Smooth muscle cell (in vitro differentiated cells): ENCODE results near the gene RNF144B. TPM values are rescaled to one million over a fixed set of nuclear protein-coding genes. Genes with fewer than 3 reads are reported as not detected.

Experiments
- DNase-seq: peaks from one replicate; lab custom pipeline; 2025; ENCODE audit not compliant: unreplicated experiment; lab: John Stamatoyannopoulos, UW
- H2AFZ ChIP-seq: fragments of 200-600 bp; sonication (generic); 2 replicates; pipeline ENCODE4 v1.6.0; 2016; ENCODE audit warnings: antibody characterized with exemption, low read depth, mild to moderate bottlenecking
- H3F3A ChIP-seq: fragments of 200-600 bp; sonication (generic); 2 replicates; pipeline ENCODE4 v1.6.0; 2017; ENCODE audit warnings: antibody characterized with exemption, low read depth
- H3K27ac ChIP-seq: fragments of 200-600 bp; sonication (generic); 2 replicates; pipeline ENCODE4 v1.5.1; 2016; ENCODE audit warnings: low read depth, mild to moderate bottlenecking
- H3K27me3 ChIP-seq: fragments of 200-600 bp; sonication (generic); 2 replicates; pipeline ENCODE4 v1.6.1; 2016; ENCODE audit warnings: low read depth, mild to moderate bottlenecking
- H3K36me3 ChIP-seq: fragments of 200-600 bp; sonication (generic); 2 replicates; pipeline ENCODE4 v1.5.1; 2016; ENCODE audit warnings: low read depth
- H3K4me1 ChIP-seq: fragments of 200-600 bp; sonication (generic); 2 replicates; pipeline ENCODE4 v1.5.1; 2016; ENCODE audit warnings: low read depth
- H3K4me2 ChIP-seq: fragments of 200-600 bp; sonication (generic); 2 replicates; pipeline ENCODE4 v1.6.0; 2016; ENCODE audit warnings: mild to moderate bottlenecking
- H3K4me3 ChIP-seq: fragments of 200-600 bp; sonication (generic); 2 replicates; pipeline ENCODE4 v1.5.1; 2016; ENCODE audit warnings: mild to moderate bottlenecking
- H3K79me2 ChIP-seq: fragments of 200-600 bp; sonication (generic); 2 replicates; pipeline ENCODE4 v1.6.0; 2016; ENCODE audit warnings: low read depth, mild to moderate bottlenecking
- H3K9ac ChIP-seq: fragments of 200-600 bp; sonication (generic); 2 replicates; pipeline ENCODE4 v1.6.0; 2016; ENCODE audit warnings: low read depth
- H3K9me3 ChIP-seq: fragments of 200-600 bp; sonication (generic); replicated peaks from 2 replicates; pipeline ENCODE4 v1.5.1; 2016; ENCODE audit warnings: low read depth
- H4K20me1 ChIP-seq: fragments of 200-600 bp; sonication (generic); 2 replicates; pipeline ENCODE4 v1.6.0; 2016; ENCODE audit warnings: low read depth
- CTCF ChIP-seq: fragments of 200-600 bp; sonication (generic); IDR thresholded peaks from 2 replicates; pipeline ENCODE4 v1.5.1; 2017; ENCODE audit warnings: borderline replicate concordance, mild to moderate bottlenecking, antibody characterized with exemption; ENCODE audit not compliant: insufficient read depth, poor library complexity, severe bottlenecking
- WGBS: methylation state at CpG from one replicate; pipeline ENCODE4 v1.1.7; 2016; ENCODE audit warnings: low lambda C conversion rate; 5-methylcytosine and 5-hydroxymethylcytosine counted together
- polyA plus RNA-seq: library from polyadenylated mRNA; unstranded; fragments of >200 nt; fragmentation: Nextera tagmentation; extraction: Ambion mirVana; gene quantifications from 2 replicates; pipeline ENCODE4 v1.2.1, GENCODE V29; 2016
- total RNA-seq: library from RNA; depleted of rRNA; stranded (reverse); fragments of >200 nt; gene quantifications from 2 replicates; pipeline ENCODE4 v1.2.3, GENCODE V29; 2014

Gene RNF144B
- total and polyA plus RNA-seq, 2 experiments from 2014 or later: 3.4 to 10.9 TPM

GRCh38 chr6:18493925-18494324 is 106.8 kb downstream of the RNF144B start:
- no peak overlapping the region for H3K4me2 ChIP-seq
- H3K27ac ChIP-seq: no peak overlapping the region
- no peaks in the 10 kb centered on the region for H3K9me3 ChIP-seq
- no peaks in the 10 kb centered on the region for H3K36me3 ChIP-seq
- no peak for TF ChIP-seq CTCF
- H3F3A ChIP-seq: no peaks in the 10 kb centered on the region
- H2AFZ ChIP-seq: no peak overlapping the region
- no peaks in the 10 kb centered on the region for H3K4me1 ChIP-seq
- no peaks in the 10 kb centered on the region for H3K79me2 ChIP-seq
- H3K9ac ChIP-seq: no peak overlapping the region
- no peak overlapping the region for H3K4me3 ChIP-seq
- no peak for DNase-seq
- WGBS: 65% methylated on average over 2 of the region's 2 CpGs
- no peaks in the 10 kb centered on the region for H4K20me1 ChIP-seq
- H3K27me3 ChIP-seq: no peaks in the 10 kb centered on the region

- Histone ChIP-seq H3K4me2 (no peak overlapping the region), H3K9ac (no peak overlapping the region), H3K36me3 (no peaks in the 10 kb centered on the region), H3K27ac (no peak overlapping the region), H2AFZ (no peak overlapping the region), H3K4me1 (no peaks in the 10 kb centered on the region), H3K79me2 (no peaks in the 10 kb centered on the region), H3F3A (no peaks in the 10 kb centered on the region), H3K9me3 (no peaks in the 10 kb centered on the region), H3K4me3 (no peak overlapping the region), H3K27me3 (no peaks in the 10 kb centered on the region), H4K20me1 (no peaks in the 10 kb centered on the region)
- no peak for TF ChIP-seq CTCF
- 95% methylated on average over 2 of the region's 2 CpGs for WGBS
- no peak for DNase-seq
Measured at GRCh38 chr6:18495236-18495635, 108.1 kb downstream of the RNF144B start.

GRCh38 chr6:18496462-18496861 is 109.3 kb downstream of the RNF144B start:
- TF ChIP-seq CTCF: no peak
- H3K27ac ChIP-seq: no peak overlapping the region
- H3K4me1 ChIP-seq: no peaks in the 10 kb centered on the region
- no peaks in the 10 kb centered on the region for H4K20me1 ChIP-seq
- no peak overlapping the region for H3K4me3 ChIP-seq
- 96% methylated on average over 3 of the region's 3 CpGs for WGBS
- H3F3A ChIP-seq: no peaks in the 10 kb centered on the region
- DNase-seq: no peak
- no peaks in the 10 kb centered on the region for H3K36me3 ChIP-seq
- H3K9me3 ChIP-seq: no peaks in the 10 kb centered on the region
- H3K27me3 ChIP-seq: no peaks in the 10 kb centered on the region
- H3K79me2 ChIP-seq: no peaks in the 10 kb centered on the region
- no peak overlapping the region for H2AFZ ChIP-seq
- H3K9ac ChIP-seq: no peak overlapping the region
- H3K4me2 ChIP-seq: no peak overlapping the region

GRCh38 chr6:18497006-18497405 is 109.9 kb downstream of the RNF144B start:
- Histone ChIP-seq H3K4me3 (no peak overlapping the region), H2AFZ (no peak overlapping the region), H4K20me1 (no peaks in the 10 kb centered on the region), H3K27ac (no peak overlapping the region), H3K36me3 (no peaks in the 10 kb centered on the region), H3K4me2 (no peak overlapping the region), H3K4me1 (no peaks in the 10 kb centered on the region), H3K27me3 (no peaks in the 10 kb centered on the region), H3K79me2 (no peaks in the 10 kb centered on the region), H3K9me3 (no peaks in the 10 kb centered on the region), H3F3A (no peaks in the 10 kb centered on the region), H3K9ac (no peak overlapping the region)
- no peak for DNase-seq
- TF ChIP-seq CTCF: no peak
- WGBS: 96% methylated on average over 2 of the region's 2 CpGs
